GM12878 (cell line): Measurements from ENCODE around the gene ME2.

ENCODE experiments used
- ASH2L ChIP-seq: fragments of 300-600, 200-600 bp; sonication (generic); IDR thresholded peaks from 2 replicates; pipeline ENCODE4 v1.6.1; 2017; ENCODE audit warnings: low read depth, mild to moderate bottlenecking, borderline replicate concordance
- CTCF ChIP-seq, 3 experiments: IDR thresholded peaks in 2 of 3; conservative IDR thresholded peaks in 1 of 3; 2 replicates each; pipeline ENCODE4 v1.5.1; 2011; ENCODE audit warnings: low read depth in 3 of 3, low read length in 3 of 3, mild to moderate bottlenecking in 3 of 3, control low read depth in 2 of 3, moderate library complexity in 2 of 3, inconsistent platforms in 1 of 3, mixed read lengths in 1 of 3; ENCODE audit not compliant: control insufficient read depth in 2 of 3, insufficient read depth in 1 of 3; ENCODE audit errors: extremely low read depth in 1 of 3
- HDAC2 ChIP-seq: fragments of 200-600 bp; sonication (generic); IDR thresholded peaks from 2 replicates; pipeline ENCODE4 v1.6.1; 2017
- MYC ChIP-seq: IDR thresholded peaks from 2 replicates; pipeline ENCODE4 v1.6.1; 2011; ENCODE audit warnings: mild to moderate bottlenecking, low read length, moderate library complexity, inconsistent platforms; ENCODE audit not compliant: insufficient read depth, insufficient replicate concordance, insufficient read length, severe bottlenecking

GRCh38 chr18:50967714-50968661 is 89.1 kb downstream of the ME2 start, which contains the start of gene ELAC1:
- TF ChIP-seq HDAC2 (no peak), ASH2L (peak; percentile 88; the same call in 1 of the 2 replicates), MYC (no peak), CTCF (IDR thresholded peaks at IDR 0.05 in 2 of 3, conservative IDR thresholded peaks at IDR 0.05 in 1 of 3; ENCODE audit: control insufficient read depth in 2 of 3, extremely low read depth in 1 of 3, insufficient read depth in 1 of 3, low read depth in 3 of 3, low read length in 3 of 3) (no peak)
